Measurements from ENCODE around the gene IFRD2.
"Not testable (repeated sequence)": the region's sequence is repeated elsewhere in the genome, so short reads cannot be mapped to it uniquely, and the experiment has no call there.

The IFRD2 gene

GRCh38 chr3:50256978-50257890 lies 35.0 kb downstream of the IFRD2 start:
- DNase-seq: peak; percentile 57 to 66
- TF ChIP-seq GATA1 (IDR thresholded peaks at IDR 0.05; ENCODE audit: low read depth, low read length) (no peak), POLR2A (IDR thresholded peaks at IDR 0.05; ENCODE audit: low read length) (no peak)

- TF ChIP-seq GATA1 (IDR thresholded peaks at IDR 0.05; ENCODE audit: low read depth, low read length) (no peak), POLR2A (IDR thresholded peaks at IDR 0.05; ENCODE audit: low read length) (no peak)
- no peak for DNase-seq
Observed at GRCh38 chr3:50255251-50255615, 37.0 kb downstream of the IFRD2 start.

GRCh38 chr3:50254577-50255250 lies 37.5 kb downstream of the IFRD2 start:
- DNase-seq: no peak
- TF ChIP-seq GATA1 (IDR thresholded peaks at IDR 0.05; ENCODE audit: low read depth, low read length) (no peak), POLR2A (IDR thresholded peaks at IDR 0.05; ENCODE audit: low read length) (no peak)

GRCh38 chr3:50251220-50251619 lies 41.0 kb downstream of the IFRD2 start:
- TF ChIP-seq GATA1 (IDR thresholded peaks at IDR 0.05; ENCODE audit: low read depth, low read length) (no peak), POLR2A (IDR thresholded peaks at IDR 0.05; ENCODE audit: low read length) (no peak)

GRCh38 chr3:50250514-50250913 lies 41.7 kb downstream of the IFRD2 start:
- no peak for DNase-seq
- TF ChIP-seq POLR2A (IDR thresholded peaks at IDR 0.05; ENCODE audit: low read length) (no peak), GATA1 (IDR thresholded peaks at IDR 0.05; ENCODE audit: low read depth, low read length) (no peak)

More at GRCh38 chr3:50251220-50251619, 41.0 kb downstream of the IFRD2 start:
- peak; percentile 78 to 82 for DNase-seq

- no peak for TF ChIP-seq GATA1 (IDR thresholded peaks at IDR 0.05; ENCODE audit: low read depth, low read length)
- no peak for TF ChIP-seq POLR2A (IDR thresholded peaks at IDR 0.05; ENCODE audit: low read length)
- DNase-seq: no peak
Observed at GRCh38 chr3:50249457-50249856, 42.8 kb downstream of the IFRD2 start.

GRCh38 chr3:50248387-50248786 lies 43.8 kb downstream of the IFRD2 start:
- TF ChIP-seq GATA1 (IDR thresholded peaks at IDR 0.05; ENCODE audit: low read depth, low read length) (no peak), POLR2A (IDR thresholded peaks at IDR 0.05; ENCODE audit: low read length) (no peak)
- DNase-seq: no peak

GRCh38 chr3:50246517-50246954 lies 45.7 kb downstream of the IFRD2 start:
- peak; percentile 58 to 66 for DNase-seq
- no peak for TF ChIP-seq GATA1 (IDR thresholded peaks at IDR 0.05; ENCODE audit: low read depth, low read length)
- no peak for TF ChIP-seq POLR2A (IDR thresholded peaks at IDR 0.05; ENCODE audit: low read length)

- peak; percentile 87 to 94 for DNase-seq
Observed at GRCh38 chr3:50245831-50246516, 46.3 kb downstream of the IFRD2 start.

GRCh38 chr3:50245251-50245745 lies 46.9 kb downstream of the IFRD2 start:
- TF ChIP-seq GATA1 (IDR thresholded peaks at IDR 0.05; ENCODE audit: low read depth, low read length): no peak
- no peak for TF ChIP-seq POLR2A (IDR thresholded peaks at IDR 0.05; ENCODE audit: low read length)
- no peak for DNase-seq

More at GRCh38 chr3:50245831-50246516, 46.3 kb downstream of the IFRD2 start:
- TF ChIP-seq POLR2A (IDR thresholded peaks at IDR 0.05; ENCODE audit: low read length) (no peak), GATA1 (IDR thresholded peaks at IDR 0.05; ENCODE audit: low read depth, low read length) (no peak)

- not testable (repeated sequence) for DNase-seq
Observed at GRCh38 chr3:50244813-50245212, 47.4 kb downstream of the IFRD2 start.

- no peak for DNase-seq
- no peak for TF ChIP-seq POLR2A (IDR thresholded peaks at IDR 0.05; ENCODE audit: low read length)
- no peak for TF ChIP-seq GATA1 (IDR thresholded peaks at IDR 0.05; ENCODE audit: low read depth, low read length)
Observed at GRCh38 chr3:50243543-50243895, 48.7 kb downstream of the IFRD2 start.

GRCh38 chr3:50242851-50243542 lies 49.2 kb downstream of the IFRD2 start:
- TF ChIP-seq POLR2A (IDR thresholded peaks at IDR 0.05; ENCODE audit: low read length) (no peak), GATA1 (IDR thresholded peaks at IDR 0.05; ENCODE audit: low read depth, low read length) (no peak)
- DNase-seq: no peak
